Measurements from ENCODE around the gene MS4A4A.

DNA sequence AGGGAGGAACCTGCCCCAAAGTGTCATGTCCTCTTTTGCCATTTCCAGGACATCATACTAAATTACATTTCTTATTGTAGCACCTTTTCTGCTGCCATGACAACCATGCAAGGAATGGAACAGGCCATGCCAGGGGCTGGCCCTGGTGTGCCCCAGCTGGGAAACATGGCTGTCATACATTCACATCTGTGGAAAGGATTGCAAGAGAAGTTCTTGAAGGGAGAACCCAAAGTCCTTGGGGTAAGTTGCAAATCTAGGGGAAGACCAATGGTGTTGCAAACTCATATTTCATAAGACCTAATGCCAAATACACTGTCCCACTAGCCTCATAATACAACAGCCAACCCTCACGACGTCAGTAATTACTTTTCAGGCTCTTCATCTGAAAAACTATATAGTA is 11.7 kb downstream of the MS4A4A start:
- no peak for TF ChIP-seq POLR2A (IDR thresholded peaks at IDR 0.05)
- TF ChIP-seq, protein P1, sequence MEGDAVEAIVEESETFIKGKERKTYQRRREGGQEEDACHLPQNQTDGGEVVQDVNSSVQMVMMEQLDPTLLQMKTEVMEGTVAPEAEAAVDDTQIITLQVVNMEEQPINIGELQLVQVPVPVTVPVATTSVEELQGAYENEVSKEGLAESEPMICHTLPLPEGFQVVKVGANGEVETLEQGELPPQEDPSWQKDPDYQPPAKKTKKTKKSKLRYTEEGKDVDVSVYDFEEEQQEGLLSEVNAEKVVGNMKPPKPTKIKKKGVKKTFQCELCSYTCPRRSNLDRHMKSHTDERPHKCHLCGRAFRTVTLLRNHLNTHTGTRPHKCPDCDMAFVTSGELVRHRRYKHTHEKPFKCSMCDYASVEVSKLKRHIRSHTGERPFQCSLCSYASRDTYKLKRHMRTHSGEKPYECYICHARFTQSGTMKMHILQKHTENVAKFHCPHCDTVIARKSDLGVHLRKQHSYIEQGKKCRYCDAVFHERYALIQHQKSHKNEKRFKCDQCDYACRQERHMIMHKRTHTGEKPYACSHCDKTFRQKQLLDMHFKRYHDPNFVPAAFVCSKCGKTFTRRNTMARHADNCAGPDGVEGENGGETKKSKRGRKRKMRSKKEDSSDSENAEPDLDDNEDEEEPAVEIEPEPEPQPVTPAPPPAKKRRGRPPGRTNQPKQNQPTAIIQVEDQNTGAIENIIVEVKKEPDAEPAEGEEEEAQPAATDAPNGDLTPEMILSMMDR (IDR thresholded peaks at IDR 0.05): no peak
- TF ChIP-seq EP300 (IDR thresholded peaks at IDR 0.05; ENCODE audit: low read depth): no peak
- TF ChIP-seq POLR2AphosphoS5 (IDR thresholded peaks at IDR 0.05): no peak

Measured in transverse colon (tissue), 4 donors.